C4-2B (cell line): ENCODE data around the gene LGALS12.

Experiments used
- CTCF ChIP-seq: fragments of 450-650 bp; conservative IDR thresholded peaks from 2 replicates; pipeline ENCODE4 v1.5.1; 2017; ENCODE audit warnings: mild to moderate bottlenecking
- ZFX ChIP-seq: fragments of 450-650 bp; IDR thresholded peaks from 2 replicates; pipeline ENCODE4 v1.6.1; 2017

- TF ChIP-seq CTCF (no peak), ZFX (no peak)
Measured at GRCh38 chr11:63490551-63491239, 15.2 kb upstream of the LGALS12 start, which contains the start of gene PLAAT5.
